CD4-positive, alpha-beta T cell (primary cell): ENCODE measurements around the gene SHISA2. TPM values are rescaled to one million over a fixed set of nuclear protein-coding genes. Genes with fewer than 3 reads are reported as not detected.

Experiments
- ATAC-seq: fragments of 200-7000 bp; cut with Tn5 transposase; one replicate; pipeline ENCODE4 v1.10.0; 2022; ENCODE audit warnings: mild to moderate bottlenecking; ENCODE audit not compliant: poor library complexity
- CTCF ChIA-PET: fragments of 350-600 bp; sonication (Branson Sonifier 250); formaldehyde crosslinking; loops from one replicate; lab custom pipeline; 2021; ENCODE audit warnings: antibody characterized with exemption, inconsistent platforms; lab: Charles Lee
- POLR2A ChIA-PET: fragments of 350-600 bp; sonication (Branson Sonifier 250); formaldehyde crosslinking; loops from one replicate; lab custom pipeline; 2021; ENCODE audit warnings: antibody characterized with exemption, inconsistent platforms; lab: Charles Lee
- DNase-seq, 14 experiments: peaks; one replicate each; pipeline ENCODE4 v3.0.0-alpha.2; 2013 to 2020; ENCODE audit warnings: mixed read lengths in 2 of 14
- H3K27ac ChIP-seq, 2 donors: one replicate each; pipeline versions ENCODE4 v1.5.1 to v1.7.0; 2013; ENCODE audit warnings: low read length in 2 of 2, low read depth in 1 of 2, mild to moderate bottlenecking in 1 of 2
- H3K27me3 ChIP-seq, 2 experiments: 1 replicate in 1 of 2; 2 replicates in 1 of 2; pipeline versions ENCODE4 v1.6.1 to v1.7.0; 2013; ENCODE audit warnings: low read length in 2 of 2, control low read depth in 1 of 2, mild to moderate bottlenecking in 1 of 2, moderate library complexity in 1 of 2; ENCODE audit not compliant: insufficient read depth in 2 of 2, control insufficient read depth in 1 of 2
- H3K36me3 ChIP-seq: one replicate; pipeline ENCODE4 v1.6.1; 2013; ENCODE audit warnings: low read length, control low read depth; ENCODE audit not compliant: insufficient read depth
- H3K4me1 ChIP-seq: one replicate; pipeline ENCODE4 v1.6.1; 2013; ENCODE audit warnings: low read length, control low read depth; ENCODE audit not compliant: insufficient read depth
- H3K4me3 ChIP-seq: one replicate; pipeline ENCODE4 v1.5.1; 2013; ENCODE audit warnings: mild to moderate bottlenecking, low read length, moderate library complexity
- H3K9me3 ChIP-seq, 2 experiments: 1 replicate in 1 of 2; 2 replicates in 1 of 2; pipeline versions ENCODE4 v1.6.1 to v1.7.0; 2013; ENCODE audit warnings: low read length in 2 of 2, mild to moderate bottlenecking in 2 of 2, control low read depth in 1 of 2, moderate library complexity in 1 of 2; ENCODE audit not compliant: control insufficient read depth in 1 of 2, insufficient read depth in 1 of 2
- H3K27ac Mint-ChIP-seq: one replicate; pipeline ENCODE4 v1.8.0; 2020; ENCODE audit warnings: mixed read lengths
- H3K27me3 Mint-ChIP-seq: one replicate; pipeline ENCODE4 v1.8.0; 2021; ENCODE audit warnings: mixed read lengths
- H3K36me3 Mint-ChIP-seq: one replicate; pipeline ENCODE4 v1.8.0; 2021; ENCODE audit warnings: low read depth, mixed read lengths
- H3K4me1 Mint-ChIP-seq: one replicate; pipeline ENCODE4 v1.8.0; 2021; ENCODE audit warnings: low read depth, mixed read lengths
- H3K4me3 Mint-ChIP-seq: one replicate; pipeline ENCODE4 v1.8.0; 2020; ENCODE audit warnings: mild to moderate bottlenecking, mixed read lengths
- H3K9me3 Mint-ChIP-seq: one replicate; pipeline ENCODE4 v1.8.0; 2020; ENCODE audit warnings: mixed read lengths
- intact Hi-C, 2 experiments: fragments of 100-400 bp; cut with DNase I in 1 of 2; cut with micrococcal nuclease in 1 of 2; formaldehyde crosslinking; loops; one replicate each; pipeline versions ENCODE4 v1.15.1 to v1.9.0; 2023 to 2025; cut with DNase I, micrococcal nuclease
- total RNA-seq, 174 experiments: library from RNA in 2 of 174; stranded (reverse) in 2 of 174; gene quantifications; one replicate each; pipeline ENCODE4 v1.2.3 and lab custom pipeline; 2021 to 2026
- TF ChIP-seq, protein P1 (sequence below): fragments of 200-600 bp; IDR thresholded peaks from one replicate; pipeline ENCODE4 v1.8.0; 2022; ENCODE audit warnings: antibody characterized with exemption, mild to moderate bottlenecking

SHISA2 gene
- total RNA-seq, 2 experiments from 2014 or later = 0.52 to 0.92 TPM

DNA sequence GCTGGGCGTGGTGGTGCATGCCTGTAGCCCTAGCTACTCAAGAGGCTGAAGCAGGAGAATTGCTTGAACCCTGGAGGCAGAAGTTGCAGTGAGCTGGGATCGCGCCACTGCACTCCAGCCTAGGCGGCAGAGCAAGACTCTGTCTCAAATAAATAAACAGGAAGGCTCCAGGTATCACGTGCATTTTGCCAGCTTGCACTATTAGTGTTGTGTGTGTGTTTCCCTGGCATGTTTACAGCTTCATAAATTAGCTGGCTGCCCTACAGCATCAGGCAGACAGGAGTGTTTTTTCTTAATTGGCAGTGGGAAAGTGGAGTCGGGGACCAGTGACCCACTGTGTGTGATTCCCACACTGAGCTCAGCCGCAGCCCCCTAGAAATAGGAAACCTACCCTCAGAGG is 32.6 kb downstream of the SHISA2 start:
- Histone ChIP-seq H3K4me3 (no peak overlapping the region), H3K36me3 (no peaks in the 10 kb centered on the region), H3K9me3 (peaks cover 0 to 5% of the 10 kb centered on the region in 2 experiments), H3K4me1 (peaks cover 3% of the 10 kb centered on the region), H3K27ac (no peak overlapping the region), H3K27me3 (no peaks in the 10 kb centered on the region)
- no peak for ATAC-seq
- Mint-ChIP-seq H3K4me1 (peaks cover 19% of the 10 kb centered on the region), H3K27me3 (no peaks in the 10 kb centered on the region), H3K27ac (no peak overlapping the region), H3K4me3 (no peak overlapping the region), H3K36me3 (peaks cover 19% of the 10 kb centered on the region), H3K9me3 (no peaks in the 10 kb centered on the region)
- CTCF ChIA-PET = no interaction called here
- TF ChIP-seq, protein P1, sequence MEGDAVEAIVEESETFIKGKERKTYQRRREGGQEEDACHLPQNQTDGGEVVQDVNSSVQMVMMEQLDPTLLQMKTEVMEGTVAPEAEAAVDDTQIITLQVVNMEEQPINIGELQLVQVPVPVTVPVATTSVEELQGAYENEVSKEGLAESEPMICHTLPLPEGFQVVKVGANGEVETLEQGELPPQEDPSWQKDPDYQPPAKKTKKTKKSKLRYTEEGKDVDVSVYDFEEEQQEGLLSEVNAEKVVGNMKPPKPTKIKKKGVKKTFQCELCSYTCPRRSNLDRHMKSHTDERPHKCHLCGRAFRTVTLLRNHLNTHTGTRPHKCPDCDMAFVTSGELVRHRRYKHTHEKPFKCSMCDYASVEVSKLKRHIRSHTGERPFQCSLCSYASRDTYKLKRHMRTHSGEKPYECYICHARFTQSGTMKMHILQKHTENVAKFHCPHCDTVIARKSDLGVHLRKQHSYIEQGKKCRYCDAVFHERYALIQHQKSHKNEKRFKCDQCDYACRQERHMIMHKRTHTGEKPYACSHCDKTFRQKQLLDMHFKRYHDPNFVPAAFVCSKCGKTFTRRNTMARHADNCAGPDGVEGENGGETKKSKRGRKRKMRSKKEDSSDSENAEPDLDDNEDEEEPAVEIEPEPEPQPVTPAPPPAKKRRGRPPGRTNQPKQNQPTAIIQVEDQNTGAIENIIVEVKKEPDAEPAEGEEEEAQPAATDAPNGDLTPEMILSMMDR = no peak
- no peak for DNase-seq
- intact Hi-C loops = loop anchor here in 1 of 2 experiments (10.0 kb wide), 1 partner anchor 114 kb away; no protein-coding TSS in a partner anchor
- POLR2A ChIA-PET = no interaction called here

DNA sequence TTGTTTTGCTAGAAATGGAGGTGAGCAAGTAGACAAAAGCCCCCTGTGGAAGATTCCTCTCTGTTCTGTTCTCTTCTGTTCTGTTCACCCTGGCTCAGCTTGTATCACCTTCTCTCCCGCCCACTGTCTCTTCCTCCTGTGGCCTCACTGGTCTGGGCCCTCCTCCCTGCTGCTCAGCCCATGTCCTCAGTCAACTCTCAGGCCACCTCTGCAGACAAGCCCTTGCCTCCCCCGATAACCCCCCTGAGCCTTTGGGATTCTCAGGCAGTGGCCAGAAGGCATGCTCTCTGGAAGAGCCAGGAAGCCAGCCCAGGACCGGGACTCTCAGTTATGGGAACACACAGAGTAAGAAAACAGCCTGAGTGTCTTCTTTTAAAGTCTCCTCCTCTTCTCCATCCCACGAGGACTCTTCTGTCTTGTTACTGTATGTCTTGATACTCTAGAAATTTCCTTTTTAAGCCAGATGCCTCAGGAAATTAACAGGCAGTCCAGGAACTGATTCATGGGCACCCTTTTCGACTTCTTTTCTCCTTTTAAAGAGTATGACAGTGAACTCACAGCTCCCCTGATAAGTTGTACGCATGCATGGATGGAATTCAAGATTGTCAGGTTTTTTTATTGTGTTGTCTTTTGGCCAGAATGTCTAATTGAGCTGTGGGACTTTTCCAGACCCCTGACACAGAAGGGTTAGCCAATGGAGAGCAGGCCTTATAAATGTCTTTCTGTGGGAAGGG is 33.7 kb downstream of the SHISA2 start:
- Histone ChIP-seq H3K9me3 (peaks cover 0 to 5% of the 10 kb centered on the region in 2 experiments), H3K4me1 (peaks cover 4% of the 10 kb centered on the region), H3K36me3 (no peaks in the 10 kb centered on the region), H3K27ac (no peak overlapping the region), H3K27me3 (no peaks in the 10 kb centered on the region), H3K4me3 (no peak overlapping the region)
- H3K9me3 Mint-ChIP-seq = no peaks in the 10 kb centered on the region
- H3K4me1 Mint-ChIP-seq = peaks cover 19% of the 10 kb centered on the region
- no peaks in the 10 kb centered on the region for H3K27me3 Mint-ChIP-seq
- CTCF ChIA-PET = no interaction called here
- intact Hi-C loops = loop anchor here in 1 of 2 experiments (10.0 kb wide), 1 partner anchor 113 kb away; no protein-coding TSS in a partner anchor
- TF ChIP-seq, protein P1 = no peak
- POLR2A ChIA-PET = no interaction called here
- ATAC-seq (no peak), DNase-seq (no peak)
- peaks cover 19% of the 10 kb centered on the region for H3K36me3 Mint-ChIP-seq
- peak overlapping the region; percentile 73 for H3K27ac Mint-ChIP-seq
- H3K4me3 Mint-ChIP-seq = no peak overlapping the region

DNA sequence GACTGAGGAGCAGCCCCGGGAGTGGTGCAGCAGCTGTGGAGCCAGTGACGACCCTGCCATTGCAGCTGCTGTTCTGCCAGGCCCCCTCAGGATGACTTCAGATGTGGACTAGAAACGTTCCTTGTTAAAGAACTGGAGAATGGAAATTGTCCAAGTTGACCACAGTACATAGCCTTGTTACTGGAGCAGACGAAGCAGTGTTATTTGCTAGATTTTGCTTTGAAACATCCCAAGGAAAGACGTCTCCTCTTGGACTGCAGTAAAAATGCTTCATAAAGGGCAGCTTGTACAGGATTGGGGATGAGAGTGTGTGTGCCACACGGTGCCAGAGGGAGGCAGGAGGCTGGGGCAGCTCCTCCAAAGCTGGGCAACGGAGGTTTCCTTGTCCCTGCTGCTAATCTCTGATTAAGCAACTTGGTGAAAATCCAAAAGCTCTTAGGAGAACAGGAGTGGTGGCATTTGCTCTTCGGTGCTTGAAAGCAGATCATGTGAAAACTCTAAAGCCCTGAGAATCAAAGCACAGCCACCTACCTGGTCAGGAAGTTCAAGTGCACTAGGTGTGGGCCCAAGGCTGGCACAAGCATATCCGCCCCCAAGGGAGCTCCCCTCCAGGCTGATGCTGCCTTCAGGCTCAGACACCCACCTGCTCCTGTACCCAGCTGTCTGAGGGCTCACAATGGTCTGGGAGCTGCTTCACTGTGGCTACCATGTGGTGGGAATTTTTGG is 34.5 kb downstream of the SHISA2 start:
- Mint-ChIP-seq H3K36me3 (peaks cover 21% of the 10 kb centered on the region), H3K27ac (peak overlapping the region; percentile 73), H3K4me3 (no peak overlapping the region), H3K4me1 (peaks cover 22% of the 10 kb centered on the region), H3K27me3 (no peaks in the 10 kb centered on the region), H3K9me3 (no peaks in the 10 kb centered on the region)
- DNase-seq (peak in 3 of 14 experiments; percentile 20 to 38 (median 23)), ATAC-seq (peak; percentile 85)
- TF ChIP-seq, protein P1 = no peak
- no peak overlapping the region for H3K4me3 ChIP-seq
- H3K27me3 ChIP-seq = no peaks in the 10 kb centered on the region
- intact Hi-C loops = loop anchor here in 1 of 2 experiments (10.0 kb wide), 1 partner anchor 113 kb away; no protein-coding TSS in a partner anchor
- no peaks in the 10 kb centered on the region for H3K36me3 ChIP-seq
- H3K4me1 ChIP-seq = peaks cover 9% of the 10 kb centered on the region
- H3K27ac ChIP-seq = no peak overlapping the region
- peaks cover 0 to 5% of the 10 kb centered on the region in 2 experiments for H3K9me3 ChIP-seq
- POLR2A ChIA-PET = no interaction called here
- CTCF ChIA-PET = no interaction called here
